ENCODE results near the gene USP47.

USP47 gene

DNA sequence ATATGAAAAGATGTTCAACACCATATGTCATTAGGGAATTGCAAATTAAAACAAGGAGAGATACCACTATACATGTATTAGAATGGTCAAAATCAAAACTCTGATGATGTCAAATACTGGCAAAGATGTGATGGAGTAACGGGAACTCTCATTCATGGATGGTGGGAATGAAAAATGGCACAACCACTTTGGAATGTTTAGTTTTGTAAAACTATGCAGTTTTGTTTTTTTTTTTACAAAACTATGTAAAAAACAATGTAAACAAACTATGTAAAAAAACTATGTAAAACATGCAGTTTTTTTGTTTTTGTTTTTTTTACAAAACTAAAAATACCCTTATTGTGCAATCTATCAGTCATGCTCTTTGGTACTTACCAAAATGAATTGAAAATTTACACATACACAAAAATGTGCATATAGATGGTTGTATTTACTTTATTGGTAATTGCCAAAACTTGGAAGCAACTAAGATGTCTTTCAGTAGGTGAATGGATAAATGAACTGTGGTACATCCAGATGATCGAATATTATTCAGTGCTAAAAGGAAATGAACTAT lies 5.0 kb upstream of the USP47 start:
- no peak overlapping the region for H3K27ac ChIP-seq
- TF ChIP-seq, protein P1, sequence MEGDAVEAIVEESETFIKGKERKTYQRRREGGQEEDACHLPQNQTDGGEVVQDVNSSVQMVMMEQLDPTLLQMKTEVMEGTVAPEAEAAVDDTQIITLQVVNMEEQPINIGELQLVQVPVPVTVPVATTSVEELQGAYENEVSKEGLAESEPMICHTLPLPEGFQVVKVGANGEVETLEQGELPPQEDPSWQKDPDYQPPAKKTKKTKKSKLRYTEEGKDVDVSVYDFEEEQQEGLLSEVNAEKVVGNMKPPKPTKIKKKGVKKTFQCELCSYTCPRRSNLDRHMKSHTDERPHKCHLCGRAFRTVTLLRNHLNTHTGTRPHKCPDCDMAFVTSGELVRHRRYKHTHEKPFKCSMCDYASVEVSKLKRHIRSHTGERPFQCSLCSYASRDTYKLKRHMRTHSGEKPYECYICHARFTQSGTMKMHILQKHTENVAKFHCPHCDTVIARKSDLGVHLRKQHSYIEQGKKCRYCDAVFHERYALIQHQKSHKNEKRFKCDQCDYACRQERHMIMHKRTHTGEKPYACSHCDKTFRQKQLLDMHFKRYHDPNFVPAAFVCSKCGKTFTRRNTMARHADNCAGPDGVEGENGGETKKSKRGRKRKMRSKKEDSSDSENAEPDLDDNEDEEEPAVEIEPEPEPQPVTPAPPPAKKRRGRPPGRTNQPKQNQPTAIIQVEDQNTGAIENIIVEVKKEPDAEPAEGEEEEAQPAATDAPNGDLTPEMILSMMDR (conservative IDR thresholded peaks at IDR 0.05) = no peak

DNA sequence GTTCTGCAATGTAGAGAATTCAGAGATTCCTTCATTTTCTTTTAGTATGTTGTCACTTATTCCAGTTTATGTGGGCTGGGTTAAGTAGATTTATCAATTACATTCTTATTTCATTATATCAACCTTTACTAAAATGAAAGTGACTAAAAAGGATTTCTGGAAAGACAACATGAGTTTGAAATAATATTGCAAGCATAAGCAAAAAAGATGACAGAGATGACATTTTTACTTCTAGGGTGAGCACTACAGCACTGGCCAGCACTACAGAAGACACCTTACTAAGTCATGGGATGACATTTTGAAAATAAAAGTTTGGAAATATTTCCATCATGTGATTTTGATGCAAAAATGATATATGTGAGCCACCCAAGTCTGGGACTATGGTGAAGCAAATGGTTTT lies 2.1 kb upstream of the USP47 start:
- H3K27ac ChIP-seq = no peak overlapping the region
- TF ChIP-seq, protein P1 (conservative IDR thresholded peaks at IDR 0.05) = no peak

DNA sequence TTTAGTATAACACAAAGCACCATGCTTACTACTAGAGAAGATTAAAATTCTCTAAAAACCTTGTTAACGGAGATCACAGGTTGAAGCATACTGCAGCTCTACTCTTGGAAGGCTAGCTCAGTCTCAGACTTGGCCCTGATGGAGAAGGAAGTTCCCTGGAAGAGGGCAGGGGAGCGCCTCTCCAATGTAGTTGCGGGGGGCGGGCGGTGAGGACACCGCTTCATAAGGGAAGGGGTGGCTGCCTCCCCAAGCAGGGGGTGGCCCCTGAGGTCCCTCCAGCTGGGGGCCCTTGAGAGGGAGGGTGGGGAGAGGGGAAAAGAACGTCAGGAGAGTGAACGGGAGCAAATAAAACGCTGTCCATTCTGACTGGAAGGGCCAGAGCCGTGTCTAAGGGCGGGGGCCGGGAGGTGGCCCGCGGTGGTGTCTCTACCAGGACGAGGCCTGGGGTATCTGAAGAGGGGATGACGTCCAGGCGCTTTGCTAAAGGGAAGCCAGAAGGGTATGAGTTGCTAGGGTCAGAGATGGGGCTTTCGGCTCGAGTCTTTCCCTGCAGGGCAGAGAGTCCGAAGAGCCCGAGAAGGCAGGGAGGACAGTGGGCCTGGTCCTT lies 553 bp upstream of the USP47 start:
- H3K27ac ChIP-seq = peak overlapping the region; percentile 99
- TF ChIP-seq, protein P1 (conservative IDR thresholded peaks at IDR 0.05) = no peak

DNA sequence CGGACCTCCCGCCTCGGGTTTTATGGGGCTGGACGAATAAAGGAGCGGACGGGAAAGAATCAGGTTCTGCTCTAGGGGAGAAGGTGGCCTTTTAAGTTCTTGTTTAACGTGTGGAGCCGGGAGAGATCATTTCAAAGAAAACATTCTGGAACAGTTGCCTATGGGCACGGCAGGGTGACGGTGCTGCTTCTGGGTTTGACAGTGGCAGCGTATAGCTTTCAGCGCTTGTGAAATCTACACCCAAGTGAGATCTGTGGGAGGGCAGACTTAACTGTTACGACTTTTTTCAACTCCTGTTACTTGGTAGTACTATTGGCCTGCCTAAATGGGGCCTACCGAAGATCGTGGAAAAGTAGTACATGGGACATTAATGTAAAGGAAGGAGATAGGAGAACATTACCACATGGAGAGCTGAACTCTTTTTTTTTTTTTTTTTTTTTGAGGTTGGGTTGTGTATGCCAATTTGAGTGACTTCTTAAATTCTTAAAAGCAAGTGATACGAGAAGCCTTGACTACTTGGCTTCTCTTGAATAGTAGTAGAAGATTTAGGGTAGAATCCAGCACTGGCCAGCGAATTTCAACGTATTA lies 743 bp downstream of the USP47 start:
- TF ChIP-seq, protein P1 (conservative IDR thresholded peaks at IDR 0.05) = no peak
- peak overlapping the region; percentile 99 for H3K27ac ChIP-seq

DNA sequence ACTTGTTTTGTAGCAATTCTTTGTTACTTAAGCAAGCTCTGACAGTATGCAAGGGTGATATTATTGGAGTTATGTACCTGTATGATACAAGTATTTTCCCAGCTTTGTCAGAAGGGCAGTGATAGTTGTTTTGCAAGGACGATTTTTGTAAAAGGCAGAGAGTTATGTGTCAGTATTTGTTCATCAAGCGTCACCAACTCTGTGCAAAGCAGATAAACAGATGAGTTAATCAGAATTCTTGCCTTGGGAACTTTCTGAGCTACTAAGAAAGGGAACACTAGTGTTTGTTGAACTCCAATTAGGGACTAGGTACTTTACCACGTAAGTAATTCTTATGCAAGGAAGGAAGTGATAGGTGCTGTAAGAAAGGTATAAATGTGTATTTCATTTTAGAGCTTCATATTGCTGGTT lies 1.4 kb downstream of the USP47 start:
- H3K27ac ChIP-seq = peak overlapping the region; percentile 99
- TF ChIP-seq, protein P1 (conservative IDR thresholded peaks at IDR 0.05) = no peak

DNA sequence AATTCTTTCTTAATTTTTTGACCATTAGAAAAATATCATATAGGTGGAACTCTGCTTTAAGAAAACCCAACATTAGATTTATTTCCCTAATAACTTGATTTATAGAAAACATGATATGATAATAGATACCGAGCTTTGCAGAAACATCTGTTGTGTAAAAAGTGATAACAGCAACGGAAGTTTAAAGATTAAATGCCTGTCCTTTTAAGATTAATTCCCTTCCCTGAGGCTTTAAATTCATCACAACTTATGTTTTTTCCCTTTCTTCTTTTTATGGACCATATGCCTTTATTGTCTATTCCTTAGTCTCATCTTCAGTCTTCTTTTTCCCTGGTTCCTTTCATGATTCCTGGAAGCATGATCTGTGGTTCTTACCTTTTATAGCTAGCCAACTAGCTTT lies 1.9 kb downstream of the USP47 start:
- H3K27ac ChIP-seq = peak overlapping the region; percentile 99
- TF ChIP-seq, protein P1 (conservative IDR thresholded peaks at IDR 0.05) = no peak

DNA sequence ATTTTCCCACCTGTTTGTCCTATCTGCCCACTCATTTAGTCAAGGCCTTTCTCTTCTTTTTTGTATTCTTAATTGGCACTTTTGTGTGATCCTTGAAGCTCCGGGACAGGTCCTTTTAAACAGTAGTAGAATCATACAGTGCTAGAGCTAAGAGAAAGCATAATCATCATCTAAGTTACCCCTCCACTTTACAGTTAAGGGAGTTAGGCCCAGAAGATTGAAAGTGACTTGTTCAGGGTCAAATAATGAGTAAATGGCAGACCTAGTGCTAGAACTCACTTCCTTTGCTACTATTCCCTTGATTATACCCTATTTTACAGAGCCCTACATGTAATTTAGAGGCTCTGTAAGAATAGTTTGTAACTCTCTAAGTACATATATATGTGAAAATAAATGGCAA lies 2.5 kb downstream of the USP47 start:
- TF ChIP-seq, protein P1 (conservative IDR thresholded peaks at IDR 0.05) = no peak
- peak overlapping the region; percentile 99 for H3K27ac ChIP-seq
